ENCODE data around the gene NT5E.

- TF ChIP-seq, protein P1, sequence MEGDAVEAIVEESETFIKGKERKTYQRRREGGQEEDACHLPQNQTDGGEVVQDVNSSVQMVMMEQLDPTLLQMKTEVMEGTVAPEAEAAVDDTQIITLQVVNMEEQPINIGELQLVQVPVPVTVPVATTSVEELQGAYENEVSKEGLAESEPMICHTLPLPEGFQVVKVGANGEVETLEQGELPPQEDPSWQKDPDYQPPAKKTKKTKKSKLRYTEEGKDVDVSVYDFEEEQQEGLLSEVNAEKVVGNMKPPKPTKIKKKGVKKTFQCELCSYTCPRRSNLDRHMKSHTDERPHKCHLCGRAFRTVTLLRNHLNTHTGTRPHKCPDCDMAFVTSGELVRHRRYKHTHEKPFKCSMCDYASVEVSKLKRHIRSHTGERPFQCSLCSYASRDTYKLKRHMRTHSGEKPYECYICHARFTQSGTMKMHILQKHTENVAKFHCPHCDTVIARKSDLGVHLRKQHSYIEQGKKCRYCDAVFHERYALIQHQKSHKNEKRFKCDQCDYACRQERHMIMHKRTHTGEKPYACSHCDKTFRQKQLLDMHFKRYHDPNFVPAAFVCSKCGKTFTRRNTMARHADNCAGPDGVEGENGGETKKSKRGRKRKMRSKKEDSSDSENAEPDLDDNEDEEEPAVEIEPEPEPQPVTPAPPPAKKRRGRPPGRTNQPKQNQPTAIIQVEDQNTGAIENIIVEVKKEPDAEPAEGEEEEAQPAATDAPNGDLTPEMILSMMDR (IDR thresholded peaks at IDR 0.05) = no peak
- TF ChIP-seq POLR2A (IDR thresholded peaks at IDR 0.05) = no peak
These were observed 30.7 kb upstream of the NT5E start for GRCh38 chr6:85419046-85419759.
